ENCODE data around the gene ANO10.

- TF ChIP-seq CTCF (IDR thresholded peaks at IDR 0.05 in 8 of 11, conservative IDR thresholded peaks at IDR 0.05 in 3 of 11) (no peak), POLR2A (IDR thresholded peaks at IDR 0.05) (no peak), POLR2AphosphoS5 (IDR thresholded peaks at IDR 0.05) (no peak)
Observed at GRCh38 chr3:43619588-43619987, 2.2 kb downstream of the ANO10 start.

Measured in spleen (tissue), 7 donors.